ENCODE data around the gene TM9SF3.

TM9SF3 gene

DNA sequence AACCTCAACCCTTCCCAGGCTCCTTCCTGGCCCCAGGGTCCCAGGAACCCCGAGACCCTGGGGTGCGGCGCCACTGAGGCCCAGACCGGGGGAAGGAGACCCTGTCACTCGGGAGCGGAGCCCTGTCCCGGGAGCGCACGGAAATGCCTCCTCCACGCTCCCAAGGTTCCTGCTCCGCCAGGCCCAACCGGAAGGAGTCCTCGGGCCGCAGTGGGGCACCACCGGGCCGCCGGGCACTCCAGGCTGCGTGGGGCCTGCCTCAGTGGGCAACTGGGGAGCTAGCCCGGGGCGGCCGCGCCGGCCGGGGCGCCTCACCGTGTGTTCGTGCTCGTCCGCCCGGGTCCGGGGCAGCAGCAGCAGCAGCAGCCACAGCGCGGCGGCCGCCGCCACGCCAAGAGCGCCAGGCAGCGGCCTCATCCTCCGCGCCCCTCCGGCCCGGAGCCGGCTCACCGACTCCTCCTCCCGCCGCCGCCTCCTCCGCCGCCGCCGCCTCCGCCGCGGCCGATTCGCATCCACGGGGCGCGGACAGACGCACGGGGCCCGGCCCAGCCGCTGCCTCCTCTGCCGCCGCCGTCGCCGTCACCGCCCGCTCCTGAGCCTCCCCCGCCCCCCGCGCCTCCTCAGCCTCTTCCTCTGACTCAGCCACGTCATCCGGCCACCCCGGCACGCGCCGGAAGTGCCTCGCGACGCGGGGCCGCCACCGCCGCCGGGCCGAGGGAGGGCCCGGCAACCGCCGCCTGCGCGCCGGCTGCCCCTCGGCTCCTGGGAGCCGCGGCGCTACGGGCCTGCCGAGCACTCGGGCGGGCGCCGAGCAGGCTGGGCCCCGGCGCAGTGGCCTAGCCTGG lies at the start of gene TM9SF3:
TSS of gene TM9SF3 (minus strand) at position 594 of the 845 bp plus-strand sequence. CDS start at position 417, 177 bp downstream.
- TF ChIP-seq, protein P1, sequence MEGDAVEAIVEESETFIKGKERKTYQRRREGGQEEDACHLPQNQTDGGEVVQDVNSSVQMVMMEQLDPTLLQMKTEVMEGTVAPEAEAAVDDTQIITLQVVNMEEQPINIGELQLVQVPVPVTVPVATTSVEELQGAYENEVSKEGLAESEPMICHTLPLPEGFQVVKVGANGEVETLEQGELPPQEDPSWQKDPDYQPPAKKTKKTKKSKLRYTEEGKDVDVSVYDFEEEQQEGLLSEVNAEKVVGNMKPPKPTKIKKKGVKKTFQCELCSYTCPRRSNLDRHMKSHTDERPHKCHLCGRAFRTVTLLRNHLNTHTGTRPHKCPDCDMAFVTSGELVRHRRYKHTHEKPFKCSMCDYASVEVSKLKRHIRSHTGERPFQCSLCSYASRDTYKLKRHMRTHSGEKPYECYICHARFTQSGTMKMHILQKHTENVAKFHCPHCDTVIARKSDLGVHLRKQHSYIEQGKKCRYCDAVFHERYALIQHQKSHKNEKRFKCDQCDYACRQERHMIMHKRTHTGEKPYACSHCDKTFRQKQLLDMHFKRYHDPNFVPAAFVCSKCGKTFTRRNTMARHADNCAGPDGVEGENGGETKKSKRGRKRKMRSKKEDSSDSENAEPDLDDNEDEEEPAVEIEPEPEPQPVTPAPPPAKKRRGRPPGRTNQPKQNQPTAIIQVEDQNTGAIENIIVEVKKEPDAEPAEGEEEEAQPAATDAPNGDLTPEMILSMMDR (IDR thresholded peaks at IDR 0.05; ENCODE audit: control insufficient read depth, insufficient read depth, low read depth, low read length, missing control alignments) = no peak
- DNase-seq (ENCODE audit: low read depth) = peak; percentile 49
- H3K4me3 ChIP-seq (ENCODE audit: control insufficient read depth, low read depth, low read length) = peak within 1 kb of the TSS; percentile 100

DNA sequence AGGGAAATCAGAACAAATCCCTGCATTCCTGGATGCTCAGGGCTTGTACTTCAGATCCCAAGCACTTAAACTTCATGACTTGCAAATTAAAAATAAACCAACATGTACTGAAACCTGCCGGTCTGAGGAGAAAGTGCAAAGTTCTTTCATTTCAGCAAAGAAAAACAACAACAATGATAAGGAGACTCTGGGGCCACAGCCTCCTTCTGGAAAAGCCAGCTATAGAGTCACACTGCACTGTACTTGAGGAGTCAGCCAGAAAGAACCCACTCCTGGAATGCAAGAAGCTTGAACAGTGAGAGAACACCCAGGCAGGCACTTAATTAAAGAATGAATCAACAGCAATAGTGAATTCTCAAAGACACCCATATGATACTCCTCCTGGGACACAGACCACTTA lies 49.7 kb upstream of the TM9SF3 start:
- H3K4me3 ChIP-seq (ENCODE audit: control insufficient read depth, low read depth, low read length) = no peak overlapping the region
- no peak for DNase-seq (ENCODE audit: low read depth)
- TF ChIP-seq, protein P1 (IDR thresholded peaks at IDR 0.05; ENCODE audit: control insufficient read depth, insufficient read depth, low read depth, low read length, missing control alignments) = no peak

DNA sequence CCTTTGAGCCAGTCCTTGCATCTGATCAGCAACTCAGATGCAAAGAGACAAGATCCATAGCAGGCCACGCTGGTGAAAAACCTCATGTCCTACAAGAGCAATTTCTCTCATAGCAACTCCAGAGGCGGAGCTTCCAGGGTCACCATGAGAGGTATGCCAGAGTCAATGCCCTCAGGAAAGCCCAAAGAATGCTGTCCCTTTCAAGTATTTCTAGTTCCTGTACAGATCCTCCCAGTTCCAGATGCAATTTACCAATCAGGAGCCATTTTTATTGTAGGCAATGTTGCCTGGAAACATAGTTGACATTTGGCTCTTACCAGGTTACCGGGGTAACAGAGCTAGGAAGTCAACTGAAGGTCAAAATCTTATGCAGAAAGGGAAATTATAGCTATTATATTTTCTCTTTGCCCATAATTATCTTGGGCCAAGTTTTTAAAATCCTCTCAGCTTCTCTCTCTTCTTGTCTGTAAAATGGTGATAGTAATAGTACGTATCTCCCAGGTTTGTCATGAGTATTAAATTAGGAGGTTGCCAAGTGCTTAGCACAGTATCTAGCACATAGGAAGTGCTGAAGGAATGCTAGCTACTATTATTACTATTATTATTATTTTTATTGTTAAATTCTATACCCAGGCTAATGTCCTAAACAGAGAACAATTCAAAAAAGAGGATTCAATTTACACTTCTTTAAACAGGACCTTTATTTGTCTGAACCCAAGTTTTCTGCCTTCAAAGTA lies 46.3 kb upstream of the TM9SF3 start:
- no peak overlapping the region for H3K4me3 ChIP-seq (ENCODE audit: control insufficient read depth, low read depth, low read length)
- DNase-seq (ENCODE audit: low read depth) = no peak
- TF ChIP-seq, protein P1 (IDR thresholded peaks at IDR 0.05; ENCODE audit: control insufficient read depth, insufficient read depth, low read depth, low read length, missing control alignments) = no peak

DNA sequence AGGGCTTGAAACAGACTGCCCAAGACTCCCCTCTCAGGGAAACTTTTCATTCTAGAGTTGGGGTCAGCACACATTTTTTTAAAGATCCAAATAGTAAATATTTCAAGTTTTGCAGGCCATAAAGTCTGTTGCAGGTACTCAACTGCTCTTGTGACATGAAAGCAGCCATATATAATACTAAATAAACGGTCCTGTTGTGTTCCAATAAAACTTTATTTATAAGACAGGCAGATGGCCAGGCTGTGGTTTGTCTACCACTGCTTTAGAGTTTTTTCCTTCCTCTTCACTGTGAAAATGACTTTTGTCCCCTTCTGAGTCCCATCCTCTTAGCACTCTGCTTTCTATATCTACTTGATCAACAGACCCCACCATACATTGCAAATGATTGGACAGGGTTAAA lies 40.5 kb upstream of the TM9SF3 start:
- no peak for DNase-seq (ENCODE audit: low read depth)
- TF ChIP-seq, protein P1 (IDR thresholded peaks at IDR 0.05; ENCODE audit: control insufficient read depth, insufficient read depth, low read depth, low read length, missing control alignments) = no peak
- no peak overlapping the region for H3K4me3 ChIP-seq (ENCODE audit: control insufficient read depth, low read depth, low read length)

- DNase-seq (ENCODE audit: low read depth) = no peak
- H3K4me3 ChIP-seq (ENCODE audit: control insufficient read depth, low read depth, low read length) = no peak overlapping the region
- TF ChIP-seq, protein P1 (IDR thresholded peaks at IDR 0.05; ENCODE audit: control insufficient read depth, insufficient read depth, low read depth, low read length, missing control alignments) = no peak
Observed at GRCh38 chr10:96626795-96627194, 40.0 kb upstream of the TM9SF3 start.

- no peak for DNase-seq (ENCODE audit: low read depth)
- TF ChIP-seq, protein P1 (IDR thresholded peaks at IDR 0.05; ENCODE audit: control insufficient read depth, insufficient read depth, low read depth, low read length, missing control alignments) = no peak
- H3K4me3 ChIP-seq (ENCODE audit: control insufficient read depth, low read depth, low read length) = no peak overlapping the region
Observed at GRCh38 chr10:96625173-96625572, 38.4 kb upstream of the TM9SF3 start.

All from AG09309 (cell line).